BJ (cell line): ENCODE measurements around the gene SPRR1A. TPM values are rescaled to one million over a fixed set of nuclear protein-coding genes. Genes with fewer than 3 reads are reported as not detected.
"Not testable (repeated sequence)": the region's sequence is repeated elsewhere in the genome, so short reads cannot be mapped to it uniquely, and the experiment has no call there.

ENCODE experiments used
- CTCF ChIA-PET: fragments of 350-600 bp; formaldehyde crosslinking; extraction: SDS; loops from one replicate; lab custom pipeline; 2021; ENCODE audit warnings: antibody characterized with exemption, inconsistent platforms; lab: Yijun Ruan, JAX
- POLR2A ChIA-PET: fragments of 300-600 bp; sonication (Branson Sonifier 250); formaldehyde crosslinking; extraction: SDS; loops from one replicate; lab custom pipeline; 2021; ENCODE audit warnings: antibody characterized with exemption; lab: Charles Lee
- DNase-seq: peaks from one replicate; pipeline ENCODE4 v3.0.0-alpha.2; 2011; ENCODE audit warnings: low read depth
- H3K27me3 ChIP-seq: 2 replicates; pipeline ENCODE4 v1.6.0; 2011; ENCODE audit warnings: low read length; ENCODE audit not compliant: control insufficient read depth, insufficient read depth
- H3K36me3 ChIP-seq: 2 replicates; pipeline ENCODE4 v1.5.1; 2011; ENCODE audit warnings: low read length; ENCODE audit not compliant: control insufficient read depth, insufficient read depth
- H3K4me3 ChIP-seq: 2 replicates; pipeline ENCODE4 v1.5.1; 2011; ENCODE audit warnings: low read depth, mild to moderate bottlenecking, control low read depth, low read length
- CTCF ChIP-seq: IDR thresholded peaks from 2 replicates; pipeline ENCODE4 v1.5.1; 2011; ENCODE audit warnings: low read depth, mild to moderate bottlenecking, control low read depth, inconsistent platforms, low read length, moderate library complexity; ENCODE audit not compliant: insufficient read depth
- polyA plus RNA-seq: library from polyadenylated mRNA; depleted of rRNA; stranded (reverse); fragments of >200 nt; gene quantifications from 2 replicates; pipeline ENCODE4 v1.2.3, GENCODE V29; 2011

SPRR1A gene
- polyA plus RNA-seq, 1 experiment, result not detected

- ChIA-PET CTCF (no interaction called here), POLR2A (no interaction called here)
- no peaks in the 10 kb centered on the region for H3K27me3 ChIP-seq
- TF ChIP-seq CTCF, result no peak
- no peaks in the 10 kb centered on the region for H3K36me3 ChIP-seq
- H3K4me3 ChIP-seq, result no peak overlapping the region
- no peak for DNase-seq
Observed at GRCh38 chr1:153000294-153000693, 16.4 kb downstream of the SPRR1A start.

GRCh38 chr1:153001382-153001781 is 17.5 kb downstream of the SPRR1A start, which contains the start of gene SPRR3:
Gene SPRR3, plus strand, starts transcription at chr1:153001749. Its CDS starts 1,272 bp downstream, at chr1:153003021.
- no peak within 1 kb of the TSS for H3K4me3 ChIP-seq
- TF ChIP-seq CTCF, result no peak
- no peaks in the 10 kb centered on the region for H3K36me3 ChIP-seq
- no peak for DNase-seq
- ChIA-PET CTCF (no interaction called here), POLR2A (no interaction called here)
- H3K27me3 ChIP-seq, result no peaks in the 10 kb centered on the region

- CTCF ChIA-PET, H3K4me3 ChIP-seq, H3K36me3 ChIP-seq, DNase-seq, H3K27me3 ChIP-seq, POLR2A ChIA-PET: not testable (repeated sequence)
Observed at GRCh38 chr1:153011235-153011758, 27.4 kb downstream of the SPRR1A start.

- POLR2A ChIA-PET, H3K36me3 ChIP-seq, CTCF ChIA-PET, H3K4me3 ChIP-seq, DNase-seq, H3K27me3 ChIP-seq: not testable (repeated sequence)
Observed at GRCh38 chr1:153021829-153022228, 37.9 kb downstream of the SPRR1A start.

- H3K27me3 ChIP-seq, H3K36me3 ChIP-seq, DNase-seq, H3K4me3 ChIP-seq, POLR2A ChIA-PET, CTCF ChIA-PET: not testable (repeated sequence)
Observed at GRCh38 chr1:153022340-153022739, 38.5 kb downstream of the SPRR1A start.

GRCh38 chr1:153023109-153023508 is 39.2 kb downstream of the SPRR1A start:
- TF ChIP-seq CTCF, result no peak
- H3K27me3 ChIP-seq, result no peaks in the 10 kb centered on the region

GRCh38 chr1:153024413-153024812 is 40.5 kb downstream of the SPRR1A start:
- DNase-seq, result no peak
- ChIA-PET CTCF (no interaction called here), POLR2A (no interaction called here)
- no peak overlapping the region for H3K4me3 ChIP-seq
- no peaks in the 10 kb centered on the region for H3K36me3 ChIP-seq
- TF ChIP-seq CTCF, result no peak
- no peaks in the 10 kb centered on the region for H3K27me3 ChIP-seq

More at GRCh38 chr1:153023109-153023508, 39.2 kb downstream of the SPRR1A start:
- Histone ChIP-seq H3K4me3 (no peak overlapping the region), H3K36me3 (no peaks in the 10 kb centered on the region)
- POLR2A ChIA-PET, result no interaction called here
- no peak for DNase-seq
- CTCF ChIA-PET, result no interaction called here
